WERI-Rb-1 (cell line): ENCODE data around the gene CFAP299.

Source experiments
- DNase-seq: peaks from one replicate; pipeline ENCODE4 v3.0.0-alpha.2; 2020
- H3K27ac ChIP-seq: fragments of 250-450 bp; sonication (Bioruptor Pico); 2 replicates; pipeline ENCODE4 v1.5.1; 2020; ENCODE audit warnings: mild to moderate bottlenecking, moderate library complexity
- H3K27me3 ChIP-seq: fragments of 250-450 bp; sonication (Bioruptor Pico); 2 replicates; pipeline ENCODE4 v1.5.1; 2021; ENCODE audit warnings: mild to moderate bottlenecking, low read depth, moderate library complexity; ENCODE audit not compliant: insufficient read depth, severe bottlenecking
- H3K36me3 ChIP-seq: fragments of 250-450 bp; sonication (Bioruptor Pico); 2 replicates; pipeline ENCODE4 v1.5.1; 2020; ENCODE audit warnings: mild to moderate bottlenecking, moderate library complexity
- H3K4me3 ChIP-seq: 2 replicates; pipeline ENCODE4 v1.5.1; 2011; ENCODE audit warnings: low read depth, mild to moderate bottlenecking, control low read depth, low read length
- H3K9me3 ChIP-seq: fragments of 250-450 bp; sonication (Bioruptor Pico); 2 replicates; pipeline ENCODE4 v1.5.1; 2021; ENCODE audit warnings: mild to moderate bottlenecking, moderate library complexity; ENCODE audit not compliant: severe bottlenecking
- TF ChIP-seq, protein P1 (sequence below): IDR thresholded peaks from 2 replicates; pipeline ENCODE4 v1.5.1; 2011; ENCODE audit warnings: low read depth, mild to moderate bottlenecking, control low read depth, inconsistent platforms, low read length

CFAP299 gene

DNA sequence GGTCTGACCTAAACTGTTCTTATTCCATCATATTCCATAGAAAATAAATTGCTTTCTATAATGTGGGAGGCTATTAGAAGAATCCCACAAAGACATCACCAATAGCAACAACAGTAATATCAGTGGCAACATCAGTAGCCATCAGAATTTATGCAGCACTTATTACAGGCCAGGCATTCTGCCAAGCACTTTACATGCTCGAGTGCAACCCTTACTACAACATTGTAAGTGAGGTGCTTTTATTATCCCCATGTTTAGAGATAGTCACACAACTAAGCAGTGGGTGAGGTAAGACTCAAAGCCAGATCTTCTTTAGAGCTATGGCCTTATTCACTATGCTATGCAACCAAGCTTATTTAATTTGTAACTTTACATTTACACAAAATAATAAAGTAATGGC, 377.9 kb downstream of the CFAP299 start:
- Histone ChIP-seq H3K4me3 (no peak overlapping the region), H3K36me3 (no peaks in the 10 kb centered on the region), H3K27me3 (no peaks in the 10 kb centered on the region), H3K9me3 (no peaks in the 10 kb centered on the region), H3K27ac (no peak overlapping the region)
- no peak for DNase-seq
- TF ChIP-seq, protein P1, sequence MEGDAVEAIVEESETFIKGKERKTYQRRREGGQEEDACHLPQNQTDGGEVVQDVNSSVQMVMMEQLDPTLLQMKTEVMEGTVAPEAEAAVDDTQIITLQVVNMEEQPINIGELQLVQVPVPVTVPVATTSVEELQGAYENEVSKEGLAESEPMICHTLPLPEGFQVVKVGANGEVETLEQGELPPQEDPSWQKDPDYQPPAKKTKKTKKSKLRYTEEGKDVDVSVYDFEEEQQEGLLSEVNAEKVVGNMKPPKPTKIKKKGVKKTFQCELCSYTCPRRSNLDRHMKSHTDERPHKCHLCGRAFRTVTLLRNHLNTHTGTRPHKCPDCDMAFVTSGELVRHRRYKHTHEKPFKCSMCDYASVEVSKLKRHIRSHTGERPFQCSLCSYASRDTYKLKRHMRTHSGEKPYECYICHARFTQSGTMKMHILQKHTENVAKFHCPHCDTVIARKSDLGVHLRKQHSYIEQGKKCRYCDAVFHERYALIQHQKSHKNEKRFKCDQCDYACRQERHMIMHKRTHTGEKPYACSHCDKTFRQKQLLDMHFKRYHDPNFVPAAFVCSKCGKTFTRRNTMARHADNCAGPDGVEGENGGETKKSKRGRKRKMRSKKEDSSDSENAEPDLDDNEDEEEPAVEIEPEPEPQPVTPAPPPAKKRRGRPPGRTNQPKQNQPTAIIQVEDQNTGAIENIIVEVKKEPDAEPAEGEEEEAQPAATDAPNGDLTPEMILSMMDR = no peak

DNA sequence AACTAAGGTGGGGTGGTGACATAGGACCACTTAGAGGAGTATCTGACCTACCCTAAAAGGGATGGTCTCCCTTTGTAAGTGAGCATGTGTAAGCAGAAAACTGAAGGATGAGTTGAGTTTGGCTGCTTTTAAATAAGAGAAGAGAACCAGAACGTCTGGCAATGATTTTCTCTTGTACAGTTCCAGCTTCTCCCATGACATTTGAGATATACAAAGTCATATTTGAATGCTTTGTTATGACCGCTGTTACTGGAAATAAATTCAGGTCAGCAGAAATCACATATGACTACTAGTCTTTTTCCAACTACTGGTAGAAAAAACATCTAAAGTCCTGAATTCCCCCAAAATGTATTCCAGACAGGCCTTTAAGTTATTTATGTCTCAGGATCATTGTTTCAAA, 381.7 kb downstream of the CFAP299 start:
- TF ChIP-seq, protein P1 = no peak
- Histone ChIP-seq H3K36me3 (no peaks in the 10 kb centered on the region), H3K9me3 (no peaks in the 10 kb centered on the region), H3K27me3 (no peaks in the 10 kb centered on the region), H3K27ac (no peak overlapping the region), H3K4me3 (no peak overlapping the region)
- no peak for DNase-seq

DNA sequence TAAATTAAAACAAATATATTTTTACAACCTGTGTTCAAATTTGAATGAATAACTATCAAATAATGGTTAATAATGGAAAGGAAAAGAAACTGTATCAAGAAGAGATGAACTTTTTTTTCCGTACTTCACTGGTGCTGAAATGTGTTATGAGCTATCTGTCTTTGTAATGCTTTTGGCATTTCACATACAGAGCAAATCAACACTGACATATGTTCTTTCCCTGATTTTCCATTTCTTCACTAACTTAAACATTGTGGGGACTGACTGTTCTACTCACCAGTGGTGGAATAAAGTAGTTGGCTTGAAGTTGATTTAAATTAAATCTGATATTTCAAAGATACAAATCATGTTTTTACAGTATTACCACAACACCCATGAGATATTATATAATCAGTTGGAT, 390.9 kb downstream of the CFAP299 start:
- DNase-seq = no peak
- Histone ChIP-seq H3K36me3 (no peaks in the 10 kb centered on the region), H3K27me3 (no peaks in the 10 kb centered on the region), H3K4me3 (no peak overlapping the region), H3K27ac (no peak overlapping the region), H3K9me3 (no peaks in the 10 kb centered on the region)
- TF ChIP-seq, protein P1 = no peak

DNA sequence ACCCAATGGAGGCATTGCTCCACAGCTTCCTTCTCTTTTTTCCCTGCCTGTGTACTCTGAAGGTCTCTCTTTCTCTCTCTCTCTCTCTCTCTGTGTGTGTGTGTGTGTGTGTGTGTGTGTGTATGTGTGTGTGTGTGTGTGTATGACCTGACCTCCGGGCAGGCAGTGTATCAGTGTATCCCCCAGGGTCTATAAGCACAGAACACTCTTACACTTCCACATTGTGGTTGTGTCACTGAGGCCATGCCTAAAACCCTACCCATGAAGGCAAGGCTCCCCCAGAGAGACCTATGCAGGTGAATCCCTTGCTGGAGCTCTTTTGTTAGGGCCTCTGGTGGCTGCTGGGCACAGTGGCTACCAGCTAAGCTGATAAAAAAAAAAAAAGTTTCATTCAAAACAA, 394.6 kb downstream of the CFAP299 start:
- Histone ChIP-seq H3K4me3 (no peak overlapping the region), H3K27me3 (no peaks in the 10 kb centered on the region), H3K9me3 (no peaks in the 10 kb centered on the region), H3K36me3 (no peaks in the 10 kb centered on the region), H3K27ac (no peak overlapping the region)
- DNase-seq = no peak
- TF ChIP-seq, protein P1 = no peak

DNA sequence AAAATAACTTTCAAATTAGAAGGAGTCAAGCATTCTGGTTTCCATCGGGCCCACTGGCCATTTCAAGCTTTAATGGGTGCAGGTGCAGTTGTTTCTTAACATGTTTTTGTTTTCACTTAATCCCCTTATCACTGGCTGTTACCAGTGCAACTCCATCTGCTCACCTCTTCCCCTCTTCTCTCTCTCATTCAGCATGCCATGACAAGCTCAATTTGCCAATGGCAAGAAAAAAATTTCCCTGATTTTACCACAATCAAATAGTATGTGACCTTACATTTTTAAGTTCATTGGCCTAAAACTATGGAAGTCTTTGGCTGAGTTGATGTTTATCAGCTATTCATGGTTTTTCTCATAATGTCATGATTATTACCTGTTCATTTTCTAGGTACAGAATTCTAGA, 395.9 kb downstream of the CFAP299 start:
- Histone ChIP-seq H3K36me3 (no peaks in the 10 kb centered on the region), H3K9me3 (no peaks in the 10 kb centered on the region), H3K27ac (no peak overlapping the region), H3K4me3 (no peak overlapping the region), H3K27me3 (no peaks in the 10 kb centered on the region)
- DNase-seq = no peak
- TF ChIP-seq, protein P1 = no peak

DNA sequence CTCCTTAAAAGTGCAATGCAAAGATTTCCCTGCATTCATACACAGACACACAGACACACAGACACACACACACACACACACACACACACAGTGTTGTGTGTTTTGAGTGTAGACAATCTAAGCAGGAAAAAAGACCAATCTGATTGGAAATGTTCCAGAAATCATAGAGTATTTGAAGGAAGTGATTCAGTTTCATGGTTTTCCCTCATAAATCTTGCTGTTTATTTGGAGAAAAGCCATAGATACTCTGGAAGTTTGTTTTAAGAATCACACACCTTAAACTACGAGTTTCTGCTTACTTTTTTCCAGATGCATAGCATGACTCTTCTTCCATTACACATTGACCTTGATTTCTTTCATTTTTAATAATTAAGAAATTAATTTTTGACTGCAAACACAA, 396.5 kb downstream of the CFAP299 start:
- Histone ChIP-seq H3K9me3 (no peaks in the 10 kb centered on the region), H3K36me3 (no peaks in the 10 kb centered on the region), H3K27ac (no peak overlapping the region), H3K4me3 (no peak overlapping the region), H3K27me3 (no peaks in the 10 kb centered on the region)
- DNase-seq = no peak
- TF ChIP-seq, protein P1 = no peak
